Prostate gland (tissue), 2 donors: ENCODE results near the gene BRSK1.

Experiments
- POLR2A ChIP-seq: fragments of 450-650 bp; IDR thresholded peaks from one replicate; pipeline ENCODE4 v1.6.1; 2016; ENCODE audit warnings: antibody characterized with exemption, mild to moderate bottlenecking
- POLR2AphosphoS5 ChIP-seq: sonication (generic); formaldehyde crosslinking; IDR thresholded peaks from one replicate; pipeline ENCODE4 v1.6.1; 2017; ENCODE audit warnings: antibody characterized with exemption
- TF ChIP-seq, protein P1 (sequence below), 4 experiments: fragments of 200-600 bp in 2 of 4; fragments of 450-650 bp in 2 of 4; sonication (generic) in 2 of 4; IDR thresholded peaks; 1 replicate in 3 of 4; 2 replicates in 1 of 4; pipeline ENCODE4 v1.5.1; 2016 to 2019; ENCODE audit warnings: antibody characterized with exemption in 4 of 4, mild to moderate bottlenecking in 2 of 4, moderate library complexity in 2 of 4

DNA sequence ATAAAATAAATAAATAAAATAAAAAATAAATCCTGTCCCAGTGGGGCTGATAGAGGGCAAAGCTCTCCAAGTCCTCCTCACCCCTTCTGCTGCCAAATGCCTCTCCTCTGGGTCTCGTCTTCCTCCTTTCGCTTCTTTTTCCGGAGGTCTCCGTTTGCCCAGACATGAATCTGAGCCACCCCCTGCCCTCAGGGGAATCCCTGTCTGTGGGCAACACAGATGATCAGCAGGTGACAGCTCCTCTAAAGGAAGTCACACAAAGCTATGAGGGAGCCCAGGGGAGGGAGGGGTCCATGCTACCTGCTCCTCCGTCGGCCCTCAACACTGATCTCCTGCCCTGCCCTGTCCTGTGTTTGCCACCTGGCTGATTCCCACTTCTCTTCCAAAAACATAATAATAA, 40.9 kb downstream of the BRSK1 start:
- TF ChIP-seq, protein P1, sequence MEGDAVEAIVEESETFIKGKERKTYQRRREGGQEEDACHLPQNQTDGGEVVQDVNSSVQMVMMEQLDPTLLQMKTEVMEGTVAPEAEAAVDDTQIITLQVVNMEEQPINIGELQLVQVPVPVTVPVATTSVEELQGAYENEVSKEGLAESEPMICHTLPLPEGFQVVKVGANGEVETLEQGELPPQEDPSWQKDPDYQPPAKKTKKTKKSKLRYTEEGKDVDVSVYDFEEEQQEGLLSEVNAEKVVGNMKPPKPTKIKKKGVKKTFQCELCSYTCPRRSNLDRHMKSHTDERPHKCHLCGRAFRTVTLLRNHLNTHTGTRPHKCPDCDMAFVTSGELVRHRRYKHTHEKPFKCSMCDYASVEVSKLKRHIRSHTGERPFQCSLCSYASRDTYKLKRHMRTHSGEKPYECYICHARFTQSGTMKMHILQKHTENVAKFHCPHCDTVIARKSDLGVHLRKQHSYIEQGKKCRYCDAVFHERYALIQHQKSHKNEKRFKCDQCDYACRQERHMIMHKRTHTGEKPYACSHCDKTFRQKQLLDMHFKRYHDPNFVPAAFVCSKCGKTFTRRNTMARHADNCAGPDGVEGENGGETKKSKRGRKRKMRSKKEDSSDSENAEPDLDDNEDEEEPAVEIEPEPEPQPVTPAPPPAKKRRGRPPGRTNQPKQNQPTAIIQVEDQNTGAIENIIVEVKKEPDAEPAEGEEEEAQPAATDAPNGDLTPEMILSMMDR (IDR thresholded peaks at IDR 0.05) = no peak
- no peak for TF ChIP-seq POLR2A
- no peak for TF ChIP-seq POLR2AphosphoS5
